GM19438 (cell line): Measurements from ENCODE around the gene JPT2.
"Not testable (repeated sequence)": the region's sequence is repeated elsewhere in the genome, so short reads cannot be mapped to it uniquely, and the experiment has no call there.

Experiments
- ATAC-seq: cut with Tn5 transposase; IDR thresholded peaks from one replicate; pipeline ENCODE4 v1.9.1; 2021; ENCODE audit warnings: low read depth; ENCODE audit not compliant: unreplicated experiment

The JPT2 gene

DNA sequence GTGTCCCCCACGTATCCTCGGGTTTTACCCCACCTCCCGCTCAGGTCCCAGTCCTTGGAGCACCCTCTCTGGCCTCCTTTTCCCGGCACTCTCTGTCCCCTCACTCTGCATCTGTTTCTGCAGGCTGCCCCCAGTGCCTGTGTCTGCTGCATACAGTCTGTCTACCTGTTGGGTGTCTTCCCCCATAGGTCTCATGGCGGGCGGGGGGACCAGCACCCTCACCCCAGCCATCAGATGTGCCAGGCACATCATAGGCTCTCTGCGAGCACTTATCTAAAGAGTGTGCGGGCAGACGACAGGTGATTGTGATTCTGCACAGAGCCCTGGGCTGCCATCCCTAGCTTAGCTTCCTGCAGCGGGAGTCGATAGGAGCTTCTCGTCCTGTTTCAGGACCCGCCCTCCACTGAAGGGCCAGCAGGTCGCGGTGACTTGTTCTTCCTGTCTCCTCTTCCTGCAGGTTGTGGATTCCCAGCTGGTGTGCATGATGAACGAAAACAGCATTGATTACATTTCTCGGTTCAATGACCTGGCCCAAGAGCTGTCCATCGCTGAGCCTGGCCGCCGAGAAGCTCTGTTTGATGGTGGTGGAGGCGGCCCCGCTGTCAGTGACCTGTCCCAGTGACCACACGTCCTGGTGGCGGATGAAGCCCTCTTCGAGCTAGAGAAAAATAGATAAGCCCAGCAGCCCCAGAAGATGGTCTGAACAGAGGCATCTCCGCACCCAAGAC, 4.5 kb upstream of the JPT2 start:
- ATAC-seq: no peak

DNA sequence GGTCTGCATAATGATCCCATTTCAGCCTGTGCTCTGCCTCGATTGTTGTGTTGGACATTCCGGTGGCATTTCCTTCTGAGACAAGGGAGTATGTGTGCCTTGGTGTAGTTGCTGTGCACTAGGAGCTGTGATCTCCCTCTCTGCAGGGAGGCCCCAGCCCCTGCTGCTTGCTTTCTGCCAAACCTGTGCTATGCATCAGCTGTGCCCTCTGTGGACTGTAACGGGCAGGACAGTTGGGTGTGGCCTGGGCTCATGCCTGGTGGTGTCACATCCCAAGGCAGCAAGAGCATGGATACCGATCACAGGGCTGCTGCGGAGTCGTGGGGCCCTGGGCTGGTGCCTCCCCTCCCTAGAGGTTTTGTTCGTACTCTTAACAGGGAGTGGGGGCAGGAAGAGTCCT, 3.8 kb upstream of the JPT2 start:
- no peak for ATAC-seq

DNA sequence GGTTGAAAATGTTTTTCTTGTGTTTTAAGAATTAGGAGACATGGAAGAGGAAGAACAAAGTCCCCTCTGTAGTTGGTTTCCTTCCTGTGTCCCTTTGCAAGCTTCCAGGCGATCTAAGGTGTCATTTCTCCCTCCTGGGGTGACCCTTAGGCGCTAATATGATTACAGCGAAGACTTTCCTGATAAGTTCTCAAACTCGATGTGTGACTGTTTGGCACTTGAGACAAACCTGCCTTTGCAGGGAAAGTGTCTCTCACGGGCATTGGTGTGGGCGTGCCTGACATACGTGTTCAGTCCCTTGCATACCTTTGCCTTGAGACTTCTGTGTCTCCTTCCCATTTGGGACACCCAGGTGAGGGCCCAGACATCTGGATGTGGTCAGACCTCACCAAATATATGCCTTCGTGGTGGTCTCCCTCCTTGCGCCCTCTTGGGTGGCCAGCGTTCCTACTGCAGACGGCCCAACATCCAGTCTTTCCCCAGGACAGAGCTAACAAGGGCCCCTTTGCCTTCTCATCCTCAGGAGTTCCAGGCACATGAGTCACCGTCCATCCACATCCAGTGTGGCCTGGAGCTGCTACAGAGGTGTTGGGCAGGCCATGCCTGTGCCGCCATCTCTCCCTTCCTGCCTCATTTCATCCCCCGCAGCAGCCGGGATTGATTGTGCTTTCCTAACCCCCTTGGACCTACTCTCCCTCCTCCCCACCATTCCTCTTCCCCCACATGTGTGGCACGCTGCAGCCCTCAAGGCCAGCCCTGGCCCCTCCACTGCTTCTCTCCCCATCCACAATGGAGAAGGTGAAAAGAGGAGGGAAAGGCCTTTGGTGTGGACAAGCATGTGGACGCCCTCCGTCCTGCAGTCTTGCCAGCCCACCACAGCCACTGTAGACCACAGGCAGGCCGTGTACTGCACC, 3.1 kb upstream of the JPT2 start:
- no peak for ATAC-seq

- no peak for ATAC-seq
Observed at GRCh38 chr16:1676661-1677060, 1.4 kb upstream of the JPT2 start.

GRCh38 chr16:1677339-1677738, 740 bp upstream of the JPT2 start:
- ATAC-seq: no peak

GRCh38 chr16:1678500-1679098, 520 bp downstream of the JPT2 start:
- ATAC-seq: no peak

DNA sequence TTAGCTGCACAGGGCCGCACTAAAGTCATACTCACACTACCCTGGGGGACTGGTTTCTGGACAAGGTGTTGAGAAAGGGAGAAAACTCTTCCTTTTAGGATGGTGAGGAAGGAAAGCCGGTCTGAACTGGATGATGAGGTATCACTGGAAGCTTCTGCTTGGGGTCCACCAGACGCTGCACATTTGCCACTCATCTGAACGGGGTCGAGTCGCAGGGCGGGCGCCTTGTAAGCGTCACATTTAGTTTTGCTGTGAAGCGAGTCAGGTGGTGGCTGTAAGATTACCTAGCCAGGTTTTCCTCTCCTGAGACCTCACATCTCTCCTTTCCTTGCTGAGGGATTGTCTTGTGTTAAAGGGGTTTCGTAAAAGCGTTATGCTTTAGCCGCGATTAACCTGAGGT, 2.3 kb downstream of the JPT2 start:
- ATAC-seq: no peak

DNA sequence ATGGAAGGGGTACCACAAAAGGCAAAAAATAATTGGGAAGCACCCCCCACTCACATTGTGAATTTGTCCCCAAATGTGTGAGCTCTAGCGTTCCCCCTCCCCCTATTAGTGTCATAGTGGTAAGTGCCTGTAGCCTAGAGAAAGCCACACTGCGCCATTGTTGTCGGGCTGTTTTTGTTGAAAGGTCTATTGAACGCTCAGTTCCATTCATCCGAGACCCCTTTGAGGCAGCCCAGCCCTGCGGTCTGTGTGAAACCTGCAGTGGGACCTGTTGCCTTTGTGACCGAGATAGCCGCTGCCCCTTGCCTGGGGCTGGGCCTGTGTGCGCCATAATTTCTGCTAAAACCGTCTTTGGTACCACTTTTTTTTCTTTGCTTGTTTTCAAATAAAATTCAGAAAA, 3.0 kb downstream of the JPT2 start:
- no peak for ATAC-seq

- no peak for ATAC-seq
Observed at GRCh38 chr16:1687427-1688316, 9.6 kb downstream of the JPT2 start.

GRCh38 chr16:1688807-1689560, 10.9 kb downstream of the JPT2 start:
- no peak for ATAC-seq

DNA sequence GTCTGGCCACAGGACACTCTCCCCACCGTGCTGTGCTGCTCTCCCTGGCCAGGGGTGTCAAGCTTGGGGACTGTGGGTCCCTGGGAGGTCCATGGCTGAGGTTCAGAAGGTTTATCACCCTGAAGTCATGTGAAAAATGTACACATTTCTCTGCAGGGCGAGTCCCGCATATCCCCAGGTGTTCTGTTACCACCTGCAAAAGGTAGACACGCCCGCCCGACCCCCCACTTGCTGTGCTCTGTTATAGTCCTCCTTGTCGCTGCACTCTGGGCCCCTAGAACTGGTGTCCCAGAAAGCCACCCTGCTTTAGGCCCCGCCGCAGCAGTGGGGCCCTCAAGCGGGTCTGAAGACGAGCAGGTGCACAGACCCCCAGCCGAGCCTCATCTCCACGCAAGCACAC, 11.8 kb downstream of the JPT2 start:
- ATAC-seq: no peak

DNA sequence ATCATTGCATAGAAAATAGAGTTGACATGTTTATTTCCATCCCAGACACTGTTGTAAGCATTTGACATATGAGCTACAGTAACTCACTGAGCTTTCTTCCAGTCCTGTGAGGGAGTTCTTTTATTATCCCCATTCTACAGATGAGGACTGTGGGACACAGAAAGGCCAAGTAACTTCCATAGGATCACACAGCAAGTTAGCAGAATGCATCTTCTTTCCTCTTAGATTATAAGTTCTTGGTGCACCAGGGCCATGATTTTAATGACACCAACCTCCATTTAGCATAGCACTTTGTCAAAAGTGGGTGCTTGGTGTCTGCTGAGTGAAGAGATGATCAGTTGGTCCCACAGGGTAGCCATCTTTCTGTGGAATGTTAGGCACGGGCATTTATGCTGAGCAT, 12.7 kb downstream of the JPT2 start:
- no peak for ATAC-seq

- ATAC-seq: no peak
Observed at GRCh38 chr16:1691276-1691675, 13.2 kb downstream of the JPT2 start.

GRCh38 chr16:1691956-1692355, 13.9 kb downstream of the JPT2 start:
- no peak for ATAC-seq

DNA sequence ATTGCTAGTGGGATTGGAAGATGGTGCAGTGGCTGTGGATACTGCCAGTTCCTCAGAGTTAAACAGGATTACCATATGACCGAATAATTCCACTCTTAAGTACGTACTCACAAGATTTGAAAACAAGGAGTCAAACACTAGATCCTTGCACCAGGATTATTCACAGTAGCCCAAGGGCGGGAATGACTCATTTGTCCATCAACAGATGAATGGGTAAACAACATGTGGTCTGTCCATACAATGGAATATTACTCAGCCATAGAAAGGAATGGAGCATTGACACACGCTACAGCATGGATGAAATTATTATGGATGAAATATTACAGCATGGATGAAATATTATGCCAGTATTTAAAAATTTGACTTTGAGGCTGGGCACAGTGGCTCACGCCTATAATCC, 18.8 kb downstream of the JPT2 start:
- ATAC-seq: no peak

DNA sequence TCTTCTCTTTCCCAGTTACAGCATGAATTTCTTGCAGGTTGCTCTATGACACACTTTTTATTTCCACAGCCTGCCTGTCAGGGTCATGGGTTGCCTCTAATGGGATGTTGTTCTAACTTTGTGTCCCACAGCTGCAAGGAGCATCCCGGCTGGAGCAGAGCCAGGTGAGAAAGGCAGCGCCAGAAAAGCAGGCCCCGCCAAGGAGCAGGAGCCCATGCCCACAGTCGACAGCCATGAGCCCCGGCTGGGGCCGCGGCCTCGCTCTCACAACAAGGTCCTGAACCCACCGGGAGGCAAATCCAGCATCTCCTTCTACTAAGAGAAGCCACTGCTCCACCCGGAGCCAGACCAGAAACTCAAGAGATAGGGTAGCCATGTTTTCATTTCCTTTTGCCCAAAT, 20.6 kb downstream of the JPT2 start:
- no peak for ATAC-seq

DNA sequence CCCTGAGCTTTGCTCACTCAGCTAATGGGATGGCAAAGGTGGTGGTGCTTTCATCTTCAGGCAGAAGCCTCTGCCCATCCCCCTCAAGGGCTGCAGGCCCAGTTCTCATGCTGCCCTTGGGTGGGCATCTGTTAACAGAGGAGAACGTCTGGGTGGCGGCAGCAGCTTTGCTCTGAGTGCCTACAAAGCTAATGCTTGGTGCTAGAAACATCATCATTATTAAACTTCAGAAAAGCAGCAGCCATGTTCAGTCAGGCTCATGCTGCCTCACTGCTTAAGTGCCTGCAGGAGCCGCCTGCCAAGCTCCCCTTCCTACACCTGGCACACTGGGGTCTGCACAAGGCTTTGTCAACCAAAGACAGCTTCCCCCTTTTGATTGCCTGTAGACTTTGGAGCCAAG, 22.2 kb downstream of the JPT2 start:
- ATAC-seq: no peak

GRCh38 chr16:1701216-1701878, 23.3 kb downstream of the JPT2 start:
- ATAC-seq: no peak

- ATAC-seq: not testable (repeated sequence)
Observed at GRCh38 chr16:1705324-1705687, 27.2 kb downstream of the JPT2 start.
